CD4-positive, alpha-beta T cell treated with Interleukin-17A for 4 hours (primary cell): ENCODE results near the gene CNTNAP2.

Source experiments
- DNase-seq: peaks from one replicate; pipeline ENCODE4 v3.0.0-alpha.2; 2020; ENCODE audit warnings: mixed read lengths

CNTNAP2 gene

DNA sequence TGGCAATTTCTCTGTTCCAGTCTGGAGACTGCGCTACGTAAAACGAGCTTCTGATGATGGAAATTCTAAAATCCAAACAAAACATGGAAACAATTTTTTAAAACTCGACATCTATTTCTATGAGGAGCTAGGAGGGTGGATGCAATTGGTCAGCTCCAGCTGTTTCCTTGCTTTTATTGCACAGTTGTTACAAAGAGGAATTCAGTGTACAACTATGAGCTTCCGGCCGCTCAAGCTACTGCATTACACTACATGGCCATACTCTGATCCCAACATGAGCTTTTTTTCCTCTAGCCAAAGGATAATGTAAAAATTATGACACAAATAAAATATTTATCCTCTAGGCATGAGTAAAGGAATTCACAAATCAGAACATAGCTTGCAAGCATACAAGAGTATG, 2070.9 kb downstream of the CNTNAP2 start:
- no peak for DNase-seq

DNA sequence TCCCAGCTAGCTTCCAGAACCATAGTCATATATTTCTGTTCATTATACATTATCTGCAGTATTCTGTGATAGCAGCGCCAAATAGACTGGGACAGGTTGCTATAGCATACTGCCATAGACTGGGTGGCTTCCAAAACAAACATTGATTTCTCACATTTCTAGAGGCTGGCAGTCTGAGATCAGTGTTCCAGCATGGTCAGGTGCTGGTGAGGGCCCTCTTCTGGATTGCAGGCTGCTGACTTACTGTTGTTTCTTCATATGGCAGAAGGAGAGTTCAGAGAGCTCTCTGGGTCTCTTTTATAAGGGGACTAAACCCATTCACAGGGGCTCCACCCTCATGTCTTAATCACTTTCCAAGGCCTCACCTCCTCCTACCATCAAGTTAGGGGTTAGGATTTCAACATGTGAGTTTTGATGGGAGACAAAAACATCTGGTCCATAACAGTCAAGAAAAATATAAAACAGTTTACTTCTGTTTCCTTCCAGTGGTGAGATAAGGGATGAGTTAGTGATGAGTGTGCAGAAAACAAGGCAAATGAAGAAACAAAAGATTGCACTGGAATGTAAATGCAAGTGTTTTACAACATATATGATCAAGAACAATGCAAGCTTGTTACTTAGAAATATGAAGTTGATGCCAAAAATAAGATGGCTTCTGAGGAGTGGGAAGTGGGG, 2074.9 kb downstream of the CNTNAP2 start:
- DNase-seq, result no peak

DNA sequence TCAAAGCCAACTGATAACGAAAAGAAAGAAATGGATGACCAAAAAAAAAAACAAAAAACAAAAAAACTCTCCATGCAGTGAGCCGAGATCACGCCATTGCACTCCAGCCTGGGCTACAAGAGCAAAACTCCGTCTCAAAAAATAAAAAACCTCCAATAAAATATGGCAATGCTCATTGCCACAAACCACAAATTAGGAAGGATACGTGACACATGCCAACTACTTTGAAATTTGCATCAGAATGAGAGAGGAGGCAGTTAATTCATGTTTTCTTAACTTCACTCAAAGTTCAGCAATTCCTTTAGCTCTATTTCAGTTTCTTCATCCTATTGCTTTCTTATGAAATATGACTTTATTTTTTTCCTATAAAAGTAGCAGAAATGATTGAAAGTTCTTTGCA, 2075.9 kb downstream of the CNTNAP2 start:
- no peak for DNase-seq

DNA sequence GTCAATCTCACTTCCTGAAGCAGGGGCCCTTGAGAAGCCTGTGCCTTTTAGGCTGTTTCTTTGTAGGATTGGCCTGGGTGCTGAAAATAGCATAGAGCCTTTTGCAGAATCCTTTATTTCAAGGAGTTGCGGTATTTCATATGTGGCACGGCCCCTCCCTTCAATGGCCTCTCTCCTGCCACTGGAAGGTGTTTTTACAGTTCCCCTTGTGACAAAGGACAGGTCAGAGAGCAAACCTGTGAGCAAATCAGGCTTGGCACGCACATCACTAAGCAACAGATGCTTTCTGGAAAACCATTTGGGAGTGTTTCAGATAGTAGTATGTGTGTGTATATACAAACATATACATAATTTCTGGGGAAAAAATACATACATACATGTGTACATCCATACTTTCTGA, 2085.4 kb downstream of the CNTNAP2 start:
- no peak for DNase-seq

DNA sequence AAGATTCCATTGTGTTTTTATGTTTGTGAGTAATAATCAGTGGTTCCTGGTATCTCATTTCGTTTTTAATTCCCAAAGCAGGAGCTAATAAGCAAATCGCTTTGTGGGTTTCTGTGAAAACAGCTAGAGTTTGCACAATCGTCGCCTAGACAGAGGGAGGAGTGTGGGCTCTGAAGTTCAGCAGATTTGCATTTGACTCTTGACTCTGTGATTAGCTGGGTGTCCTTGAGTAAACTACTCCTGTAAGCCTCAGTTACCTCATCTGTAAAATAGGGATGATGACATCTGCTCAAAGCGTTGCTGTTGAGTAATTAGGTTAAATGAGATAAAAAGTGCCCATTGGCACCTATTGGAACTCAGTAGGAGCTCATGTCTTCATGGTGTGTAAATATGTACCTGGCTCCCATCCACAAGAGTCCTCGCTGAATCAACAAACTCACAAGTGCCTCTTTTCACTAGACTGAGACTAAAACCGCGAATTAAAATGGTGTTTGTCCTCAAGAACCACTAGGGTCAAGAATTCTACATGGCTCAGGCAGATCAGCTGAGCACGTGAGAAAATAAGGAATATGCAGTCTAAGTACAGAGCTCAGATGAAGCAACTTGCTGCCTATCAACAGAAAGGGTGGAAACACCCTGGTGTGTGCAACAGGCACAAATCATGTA, 2088.2 kb downstream of the CNTNAP2 start:
- DNase-seq, result no peak

DNA sequence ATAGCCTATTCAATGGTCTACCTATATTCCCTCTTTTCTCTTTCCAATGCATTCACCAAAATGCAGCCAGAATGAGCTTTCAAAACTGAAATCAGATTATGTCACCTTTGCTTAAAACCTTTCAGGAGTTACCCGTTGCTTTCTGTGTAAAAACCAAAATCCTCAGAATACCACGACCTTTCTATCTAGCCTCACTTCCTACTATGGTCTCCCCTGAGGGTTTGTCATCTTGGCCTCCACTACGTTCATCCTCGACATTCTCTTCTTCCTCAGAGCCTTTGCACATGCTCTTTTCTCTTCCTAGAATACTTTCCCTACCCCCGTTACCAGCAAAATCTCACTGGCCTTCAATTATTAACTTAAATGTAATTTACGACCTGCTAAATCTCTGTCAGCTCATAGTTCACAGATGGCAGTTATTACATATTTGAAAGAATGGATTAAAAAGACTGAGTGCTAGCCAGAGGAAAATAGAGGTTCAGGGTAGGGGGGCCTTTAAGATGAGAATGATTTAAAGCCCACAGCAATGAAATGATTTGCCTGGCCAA, 2093.1 kb downstream of the CNTNAP2 start:
- DNase-seq, result no peak

DNA sequence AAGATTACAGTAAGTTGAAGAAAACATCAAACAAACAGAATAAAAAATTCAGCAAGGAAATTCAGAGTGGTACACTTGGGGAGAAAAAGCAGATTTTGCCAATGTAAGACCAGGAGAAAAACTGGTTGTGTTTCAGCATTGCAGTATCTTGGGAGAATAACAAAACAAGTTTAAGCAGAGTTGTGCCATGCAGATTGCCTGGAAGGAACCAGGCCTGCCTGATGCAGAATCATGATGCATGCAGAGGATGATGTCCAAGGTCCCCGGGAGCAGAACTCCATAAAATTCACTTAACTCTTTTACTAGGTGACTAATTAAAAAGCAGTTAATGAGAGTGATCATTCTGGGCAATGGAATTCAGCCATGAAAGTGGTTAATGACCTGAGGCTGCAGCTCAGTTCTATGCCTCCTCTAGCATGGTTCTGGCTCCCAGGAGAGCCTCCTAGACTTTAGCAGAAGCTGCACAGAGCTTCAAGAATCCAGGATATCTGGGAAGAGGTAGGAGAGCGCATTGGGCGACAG, 2094.3 kb downstream of the CNTNAP2 start:
- no peak for DNase-seq

DNA sequence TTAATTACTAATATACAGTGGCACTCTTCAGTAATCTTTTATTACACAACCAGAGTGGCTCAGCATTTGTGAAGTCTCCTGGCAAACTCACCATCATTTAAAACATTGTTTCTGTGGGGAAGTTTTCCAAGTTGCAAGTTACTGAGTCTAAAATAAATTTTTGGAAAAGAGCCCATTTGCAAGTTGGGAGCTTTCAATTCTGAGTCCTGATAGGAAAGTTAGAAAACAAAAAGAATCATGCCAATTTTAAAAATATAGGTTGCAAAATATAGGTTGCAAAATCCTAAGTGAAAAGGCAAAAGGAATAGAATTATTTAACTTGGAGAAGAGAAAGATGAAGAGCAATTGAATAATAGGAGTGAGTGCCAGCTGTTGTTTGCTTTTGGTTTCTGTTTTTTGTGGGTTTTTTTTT, 2095.1 kb downstream of the CNTNAP2 start:
- no peak for DNase-seq

DNA sequence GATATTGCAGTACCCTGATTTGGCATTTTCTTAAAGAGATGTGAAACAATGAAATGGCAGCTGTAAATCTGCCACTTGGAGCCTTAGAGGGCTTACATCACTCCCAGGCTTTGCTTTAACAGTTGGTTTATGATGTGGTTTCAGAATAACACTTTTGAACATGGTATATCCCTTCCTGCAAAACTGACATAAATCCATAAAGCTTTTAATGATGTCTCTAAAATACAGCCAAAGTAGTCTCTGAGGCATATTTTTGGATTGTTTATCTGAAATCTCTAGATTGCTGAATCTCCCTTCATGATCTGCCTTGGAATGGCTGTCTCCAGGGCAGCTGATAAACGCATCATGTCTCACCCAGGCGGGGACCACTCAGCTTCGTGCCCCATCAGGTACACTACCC, 2096.1 kb downstream of the CNTNAP2 start:
- no peak for DNase-seq

DNA sequence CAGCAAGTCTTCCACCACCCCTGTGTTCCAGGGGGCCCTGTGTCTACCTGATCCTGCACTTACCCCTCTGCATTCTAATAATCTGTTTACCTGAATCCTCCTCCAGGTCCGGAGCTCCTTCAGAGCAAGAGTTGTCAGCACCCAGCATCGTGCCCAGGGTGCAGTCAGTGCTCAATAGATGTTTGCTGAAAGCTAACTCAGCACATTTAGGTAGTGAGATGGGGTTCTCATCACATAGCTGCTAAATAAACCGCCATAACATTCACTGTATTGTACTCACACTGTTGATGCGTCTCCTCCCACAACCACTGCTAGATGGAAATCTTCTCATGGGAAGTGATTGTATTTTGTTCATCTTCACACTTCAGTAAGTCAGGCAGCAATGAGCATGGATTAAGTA, 2097.5 kb downstream of the CNTNAP2 start:
- DNase-seq, result no peak

DNA sequence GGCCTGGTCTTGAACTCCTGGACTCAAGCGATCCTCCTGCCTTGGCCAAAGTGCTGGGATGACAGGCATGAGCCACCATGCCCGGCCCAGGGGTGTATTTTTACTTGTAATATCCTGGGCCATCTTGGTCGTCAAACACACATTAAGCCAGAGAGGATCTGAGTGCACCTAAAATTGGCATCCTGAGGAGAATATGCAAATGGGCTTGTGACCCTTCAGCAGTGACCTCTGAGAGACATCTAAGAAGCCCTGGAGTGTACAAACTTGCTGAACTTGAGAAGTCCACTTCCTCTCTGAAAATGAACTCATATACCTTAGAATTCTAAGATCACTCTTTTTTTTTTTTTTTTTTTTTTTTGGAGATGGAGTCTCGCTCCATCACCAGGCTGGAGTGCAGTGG, 2102.0 kb downstream of the CNTNAP2 start:
- DNase-seq, result no peak

DNA sequence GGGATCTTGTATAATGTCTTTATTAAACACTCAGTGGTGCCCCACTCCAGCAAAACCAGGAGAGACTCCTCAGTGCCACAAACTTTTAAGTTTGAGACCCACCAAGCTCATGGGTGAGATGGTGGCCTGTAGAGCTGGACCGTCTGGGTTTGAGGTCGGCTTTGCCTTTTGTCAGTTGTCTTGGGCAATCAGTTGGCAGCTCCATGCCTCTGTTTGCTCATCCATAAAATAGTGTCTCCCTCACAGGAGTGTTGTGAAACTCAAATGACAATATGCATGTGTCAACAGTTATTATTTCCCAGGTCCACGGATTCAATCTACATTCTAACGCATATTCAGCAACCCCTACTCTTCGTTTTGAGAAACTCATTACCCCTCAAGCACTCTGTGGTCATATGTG, 2106.1 kb downstream of the CNTNAP2 start:
- no peak for DNase-seq

DNA sequence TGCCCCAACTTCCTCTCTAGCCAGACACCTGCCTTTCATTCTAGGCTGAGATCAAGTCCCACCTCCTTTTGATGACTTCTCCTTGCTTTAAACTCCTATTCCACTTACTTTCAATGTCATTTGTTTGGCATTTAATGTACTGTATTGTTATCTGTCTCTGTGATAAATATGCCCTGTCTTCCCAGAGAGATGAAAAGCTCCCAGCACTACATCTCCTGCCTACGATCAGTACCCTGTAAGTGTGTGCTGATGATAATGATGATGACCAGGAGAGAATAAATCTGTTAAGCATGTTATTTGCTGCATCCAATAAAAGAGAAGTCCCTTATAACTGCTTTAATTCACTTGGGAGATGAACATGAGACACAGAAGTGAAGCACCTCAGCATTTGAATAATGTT, 2106.6 kb downstream of the CNTNAP2 start:
- DNase-seq, result no peak

DNA sequence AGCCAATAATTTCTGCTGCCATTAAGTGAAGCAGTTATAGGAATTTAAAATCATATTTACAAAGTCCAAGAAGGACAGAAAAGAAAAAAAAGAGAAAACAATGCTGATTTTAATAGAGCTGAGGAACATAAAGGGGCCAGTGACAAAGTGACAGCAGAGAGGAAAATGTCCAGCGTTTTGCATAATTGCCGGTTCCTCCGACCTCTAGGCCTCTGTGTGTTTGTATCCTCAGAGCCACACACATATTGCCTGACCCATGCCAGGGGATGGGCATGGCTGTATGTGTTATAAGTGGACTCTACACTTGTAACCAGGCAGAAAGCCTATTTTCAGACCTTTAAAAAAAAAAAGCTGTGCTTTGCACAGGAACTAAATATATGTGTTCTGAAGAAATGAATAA, 2107.1 kb downstream of the CNTNAP2 start:
- DNase-seq, result no peak

DNA sequence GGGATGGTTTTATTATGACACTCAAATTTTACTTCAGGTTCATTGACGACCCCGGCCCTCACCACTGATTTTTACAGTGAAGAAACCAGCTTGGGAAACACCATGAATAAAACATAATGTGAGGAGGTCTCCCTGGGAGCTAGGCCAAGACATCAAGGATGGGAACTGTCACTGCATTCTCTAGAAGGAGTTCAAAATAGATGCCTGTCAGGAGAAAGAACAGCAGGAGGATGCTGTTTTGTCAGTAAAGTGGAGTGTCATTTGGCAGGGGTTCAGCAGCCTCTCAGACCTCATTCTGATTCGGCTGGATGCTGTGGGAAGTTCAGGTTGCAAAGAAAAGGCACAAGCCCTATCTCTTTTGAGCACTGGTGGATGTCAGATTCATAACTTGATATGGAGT, 2113.7 kb downstream of the CNTNAP2 start:
- DNase-seq, result no peak

DNA sequence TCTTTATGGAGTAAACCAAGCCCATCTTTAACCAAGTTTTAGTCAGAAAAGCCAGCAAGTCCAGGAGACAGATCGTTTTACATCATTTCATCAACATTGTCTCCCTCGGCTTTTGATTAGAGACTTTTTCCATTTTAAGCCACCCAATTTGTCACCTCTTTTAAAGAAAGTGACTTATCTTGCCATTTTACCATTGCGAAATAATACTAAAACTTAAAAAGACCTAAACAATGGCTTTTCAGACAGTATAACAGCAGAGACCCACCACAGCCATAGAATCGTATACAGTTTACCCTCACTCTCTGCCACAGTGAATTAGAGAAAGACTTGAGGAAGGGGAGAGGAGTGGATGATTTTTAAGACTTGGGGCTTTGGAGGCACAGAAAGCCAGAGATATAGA, 2114.3 kb downstream of the CNTNAP2 start:
- no peak for DNase-seq

DNA sequence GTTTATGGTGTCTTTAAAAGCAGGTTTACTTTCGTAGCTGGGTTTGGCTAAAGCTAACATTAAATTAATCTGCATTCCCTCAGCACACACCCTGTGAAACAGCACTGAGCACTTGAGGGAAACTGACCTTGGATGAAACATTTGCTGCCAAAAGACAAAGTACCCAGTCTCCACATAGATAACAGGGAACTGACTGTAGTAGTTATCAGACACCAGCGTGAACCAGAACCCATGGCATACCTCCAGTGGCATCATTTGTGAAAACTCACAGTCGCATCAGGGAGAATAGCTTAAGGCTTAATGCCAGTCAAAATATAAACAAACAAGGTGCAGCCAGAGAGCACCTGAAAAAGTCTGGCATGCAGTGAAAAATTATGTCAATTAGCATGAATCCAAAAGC, 2116.2 kb downstream of the CNTNAP2 start:
- DNase-seq, result no peak

DNA sequence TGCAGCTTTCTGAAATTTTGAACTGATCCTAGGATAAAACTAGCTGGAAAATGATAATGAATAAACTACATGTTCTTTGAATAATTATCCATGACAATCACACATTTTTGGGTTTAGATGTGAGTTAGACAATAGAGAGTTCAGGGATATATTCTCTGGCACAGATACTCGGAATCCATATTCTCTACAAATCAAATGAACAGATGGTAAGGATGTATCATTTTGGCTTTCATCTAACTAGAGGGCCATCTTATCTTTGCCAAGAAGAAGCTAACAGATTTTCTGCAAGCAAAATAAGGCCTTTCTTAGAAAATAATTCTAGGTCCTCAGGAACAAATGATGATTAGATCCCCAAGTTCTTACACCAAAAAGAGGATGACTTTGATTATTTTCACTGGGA, 2118.1 kb downstream of the CNTNAP2 start:
- no peak for DNase-seq

DNA sequence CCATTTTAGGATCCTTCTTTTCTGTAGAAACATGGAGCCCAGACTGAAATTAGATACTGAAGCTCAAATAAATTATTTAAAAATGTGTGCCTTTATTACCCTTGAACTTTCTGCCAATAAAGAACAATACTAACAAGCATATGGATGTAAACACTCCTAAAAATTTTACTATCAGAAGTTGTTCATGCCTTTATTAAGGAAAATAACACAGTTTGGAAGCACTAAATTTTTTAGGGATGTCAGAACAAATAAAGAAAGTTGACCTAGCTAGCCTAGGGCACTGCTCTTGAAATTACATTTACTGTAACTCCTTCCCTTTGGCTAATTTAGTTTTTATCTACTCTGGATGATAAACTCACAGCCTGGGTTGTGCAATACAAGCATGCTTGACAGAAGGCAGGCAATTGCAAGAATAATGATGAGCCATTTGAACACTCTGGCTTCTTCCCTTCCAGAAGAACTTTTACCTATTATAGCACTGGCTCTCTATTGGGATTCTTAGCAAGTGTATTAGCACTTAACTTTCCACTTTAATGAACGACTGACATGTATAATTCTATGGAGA, 2122.2 kb downstream of the CNTNAP2 start:
- DNase-seq, result no peak

DNA sequence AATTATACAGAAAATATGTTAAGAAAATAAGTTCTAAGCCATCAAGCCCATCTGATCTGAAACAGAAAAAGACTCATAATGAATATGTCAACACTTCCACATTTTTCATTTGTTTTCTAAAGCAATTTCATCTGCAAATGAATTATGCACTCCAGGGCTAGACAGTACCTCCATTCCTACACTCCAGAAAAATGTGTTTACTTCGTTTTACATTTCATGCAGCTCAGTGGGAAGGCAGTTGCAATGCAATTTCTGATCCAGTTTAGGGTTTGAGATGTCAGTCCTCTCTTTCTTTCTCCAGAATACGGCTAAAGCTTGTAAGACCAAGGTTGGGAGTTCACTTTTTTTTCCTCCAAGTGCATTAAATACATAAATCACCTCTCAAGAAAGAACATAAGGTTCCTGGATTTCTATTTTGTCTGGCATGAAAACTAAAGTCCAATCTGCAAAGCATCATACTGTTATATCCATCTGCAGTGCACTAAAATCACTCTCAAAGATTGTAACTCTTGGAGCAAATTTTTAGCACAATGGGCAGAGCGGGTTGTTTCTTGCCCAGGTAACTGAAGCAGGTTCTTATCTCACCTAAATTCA, 2125.2 kb downstream of the CNTNAP2 start:
- DNase-seq, result no peak

DNA sequence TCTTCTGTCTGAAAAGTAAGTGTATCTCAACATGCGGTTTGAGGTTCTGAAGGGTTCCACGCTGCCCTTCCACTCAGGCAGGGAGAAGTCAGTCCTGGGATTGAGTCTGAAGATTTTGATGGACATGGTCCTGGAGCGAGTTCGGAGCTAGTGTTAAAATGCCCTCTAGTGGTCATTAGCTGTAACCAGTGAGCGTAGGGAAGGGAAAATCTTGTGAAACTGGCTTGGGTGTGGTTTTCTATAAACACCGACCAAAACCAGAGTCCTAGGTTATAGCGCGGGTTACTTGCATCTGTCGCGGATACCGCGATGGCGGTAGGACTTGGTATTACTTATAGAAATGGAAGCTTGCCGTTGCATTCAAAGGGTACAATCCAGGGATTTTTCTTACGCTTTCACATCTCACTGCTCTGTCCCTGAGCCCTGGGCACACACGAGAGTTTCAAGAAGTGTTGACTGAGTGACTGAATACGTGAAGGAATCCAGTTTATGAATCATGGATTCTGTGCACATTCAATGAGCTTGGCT, 2125.8 kb downstream of the CNTNAP2 start:
- DNase-seq, result no peak

DNA sequence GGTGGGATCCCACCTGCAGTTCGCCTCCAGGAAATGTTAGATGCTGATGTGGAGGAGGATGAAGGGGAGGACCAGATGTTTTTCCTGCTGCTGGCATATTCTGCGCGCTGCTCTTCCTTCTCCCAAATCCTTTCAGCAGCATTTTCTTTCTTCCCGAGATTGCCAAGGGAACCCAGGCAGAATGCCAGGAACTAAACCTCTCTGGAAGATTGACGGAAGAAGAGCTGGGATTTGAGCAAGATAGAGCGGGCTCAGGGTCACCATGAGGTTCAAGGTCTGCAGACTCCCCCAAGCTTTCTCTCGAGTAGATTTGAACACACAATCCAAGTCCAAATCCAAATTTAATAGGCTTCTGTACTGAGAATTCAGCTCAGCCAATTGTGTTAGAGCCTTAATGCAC, 2128.8 kb downstream of the CNTNAP2 start:
- no peak for DNase-seq

DNA sequence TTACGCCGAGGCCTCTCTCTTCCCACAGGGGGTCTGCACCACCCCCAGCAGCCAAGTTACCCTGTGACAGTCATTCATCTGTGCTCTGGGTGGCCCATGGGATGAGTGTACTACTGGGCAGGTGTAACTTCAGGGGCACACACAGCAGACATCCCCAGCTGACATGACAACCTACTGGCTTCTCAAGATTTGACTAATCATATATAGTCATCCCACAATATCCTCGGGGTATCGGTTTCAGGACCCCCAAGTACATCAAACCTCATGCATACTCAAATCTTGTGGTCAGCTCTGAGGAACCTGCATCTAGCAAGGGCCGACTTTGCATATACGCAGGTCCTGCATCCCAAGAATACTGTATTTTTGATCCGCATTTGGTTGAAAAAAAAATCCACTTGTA, 2137.0 kb downstream of the CNTNAP2 start:
- no peak for DNase-seq
